ENCODE results near the gene RXRB.

RXRB gene

GRCh38 chr6:33181141-33181540, 19.3 kb downstream of the RXRB start:
- no peaks in the 10 kb centered on the region for H3K9me3 ChIP-seq (ENCODE audit: low read length)
- H3K9ac ChIP-seq (ENCODE audit: low read length), result no peak overlapping the region
- H3K4me1 ChIP-seq (ENCODE audit: insufficient read depth, low read length), result no peaks in the 10 kb centered on the region

GRCh38 chr6:33178755-33179475, 21.6 kb downstream of the RXRB start:
- Histone ChIP-seq H3K4me1 (ENCODE audit: insufficient read depth, low read length) (no peaks in the 10 kb centered on the region), H3K27me3 (ENCODE audit: control insufficient read depth in 1 of 2, insufficient read depth in 2 of 2, low read length in 2 of 2) (no peaks in the 10 kb centered on the region)

More at GRCh38 chr6:33181141-33181540, 19.3 kb downstream of the RXRB start:
- H3K27me3 ChIP-seq (ENCODE audit: control insufficient read depth in 1 of 2, insufficient read depth in 2 of 2, low read length in 2 of 2), result peaks cover 0 to 11% of the 10 kb centered on the region in 2 donors
- H3K27ac ChIP-seq (ENCODE audit: low read depth, low read length), result no peak overlapping the region
- no peaks in the 10 kb centered on the region for H3K36me3 ChIP-seq (ENCODE audit: insufficient read depth, low read length)
- H3K4me3 ChIP-seq (ENCODE audit: low read depth in 1 of 2, low read length in 2 of 2), result no peak overlapping the region

GRCh38 chr6:33177552-33178446, 22.7 kb downstream of the RXRB start:
- Histone ChIP-seq H3K27me3 (ENCODE audit: control insufficient read depth in 1 of 2, insufficient read depth in 2 of 2, low read length in 2 of 2) (no peaks in the 10 kb centered on the region), H3K4me3 (ENCODE audit: low read depth in 1 of 2, low read length in 2 of 2) (no peak overlapping the region), H3K4me1 (ENCODE audit: insufficient read depth, low read length) (no peaks in the 10 kb centered on the region), H3K27ac (ENCODE audit: low read depth, low read length) (no peak overlapping the region), H3K36me3 (ENCODE audit: insufficient read depth, low read length) (no peaks in the 10 kb centered on the region), H3K9ac (ENCODE audit: low read length) (no peak overlapping the region), H3K9me3 (ENCODE audit: low read length) (no peaks in the 10 kb centered on the region)

More at GRCh38 chr6:33178755-33179475, 21.6 kb downstream of the RXRB start:
- no peak overlapping the region for H3K4me3 ChIP-seq (ENCODE audit: low read depth in 1 of 2, low read length in 2 of 2)
- no peaks in the 10 kb centered on the region for H3K9me3 ChIP-seq (ENCODE audit: low read length)
- no peaks in the 10 kb centered on the region for H3K36me3 ChIP-seq (ENCODE audit: insufficient read depth, low read length)
- H3K9ac ChIP-seq (ENCODE audit: low read length), result no peak overlapping the region
- H3K27ac ChIP-seq (ENCODE audit: low read depth, low read length), result no peak overlapping the region

- Histone ChIP-seq H3K9me3 (ENCODE audit: low read length) (no peaks in the 10 kb centered on the region), H3K36me3 (ENCODE audit: insufficient read depth, low read length) (no peaks in the 10 kb centered on the region), H3K4me3 (ENCODE audit: low read depth in 1 of 2, low read length in 2 of 2) (no peak overlapping the region), H3K27ac (ENCODE audit: low read depth, low read length) (no peak overlapping the region), H3K9ac (ENCODE audit: low read length) (no peak overlapping the region), H3K4me1 (ENCODE audit: insufficient read depth, low read length) (no peaks in the 10 kb centered on the region), H3K27me3 (ENCODE audit: control insufficient read depth in 1 of 2, insufficient read depth in 2 of 2, low read length in 2 of 2) (no peaks in the 10 kb centered on the region)
These were observed 23.6 kb downstream of the RXRB start for GRCh38 chr6:33176906-33177305.

GRCh38 chr6:33175436-33176069, 24.9 kb downstream of the RXRB start:
- no peak overlapping the region for H3K9ac ChIP-seq (ENCODE audit: low read length)
- no peaks in the 10 kb centered on the region for H3K4me1 ChIP-seq (ENCODE audit: insufficient read depth, low read length)
- H3K36me3 ChIP-seq (ENCODE audit: insufficient read depth, low read length), result no peaks in the 10 kb centered on the region
- H3K4me3 ChIP-seq (ENCODE audit: low read depth in 1 of 2, low read length in 2 of 2), result no peak overlapping the region
- H3K27me3 ChIP-seq (ENCODE audit: control insufficient read depth in 1 of 2, insufficient read depth in 2 of 2, low read length in 2 of 2), result no peaks in the 10 kb centered on the region
- no peak overlapping the region for H3K27ac ChIP-seq (ENCODE audit: low read depth, low read length)
- H3K9me3 ChIP-seq (ENCODE audit: low read length), result no peaks in the 10 kb centered on the region

- no peak overlapping the region for H3K4me3 ChIP-seq (ENCODE audit: low read depth in 1 of 2, low read length in 2 of 2)
- H3K27ac ChIP-seq (ENCODE audit: low read depth, low read length), result no peak overlapping the region
- no peaks in the 10 kb centered on the region for H3K4me1 ChIP-seq (ENCODE audit: insufficient read depth, low read length)
- H3K9ac ChIP-seq (ENCODE audit: low read length), result no peak overlapping the region
- no peaks in the 10 kb centered on the region for H3K27me3 ChIP-seq (ENCODE audit: control insufficient read depth in 1 of 2, insufficient read depth in 2 of 2, low read length in 2 of 2)
- no peaks in the 10 kb centered on the region for H3K9me3 ChIP-seq (ENCODE audit: low read length)
- H3K36me3 ChIP-seq (ENCODE audit: insufficient read depth, low read length), result no peaks in the 10 kb centered on the region
These were observed 25.7 kb downstream of the RXRB start for GRCh38 chr6:33174784-33175183.

- no peak overlapping the region for H3K9ac ChIP-seq (ENCODE audit: low read length)
- H3K4me3 ChIP-seq (ENCODE audit: low read depth in 1 of 2, low read length in 2 of 2), result no peak overlapping the region
- H3K27ac ChIP-seq (ENCODE audit: low read depth, low read length), result no peak overlapping the region
- no peaks in the 10 kb centered on the region for H3K9me3 ChIP-seq (ENCODE audit: low read length)
- H3K27me3 ChIP-seq (ENCODE audit: control insufficient read depth in 1 of 2, insufficient read depth in 2 of 2, low read length in 2 of 2), result no peaks in the 10 kb centered on the region
- H3K4me1 ChIP-seq (ENCODE audit: insufficient read depth, low read length), result no peaks in the 10 kb centered on the region
- no peaks in the 10 kb centered on the region for H3K36me3 ChIP-seq (ENCODE audit: insufficient read depth, low read length)
These were observed 26.8 kb downstream of the RXRB start for GRCh38 chr6:33173535-33174180.

GRCh38 chr6:33172688-33173534, 27.6 kb downstream of the RXRB start:
- no peaks in the 10 kb centered on the region for H3K27me3 ChIP-seq (ENCODE audit: control insufficient read depth in 1 of 2, insufficient read depth in 2 of 2, low read length in 2 of 2)
- H3K27ac ChIP-seq (ENCODE audit: low read depth, low read length), result no peak overlapping the region
- no peak overlapping the region for H3K4me3 ChIP-seq (ENCODE audit: low read depth in 1 of 2, low read length in 2 of 2)
- H3K9me3 ChIP-seq (ENCODE audit: low read length), result no peaks in the 10 kb centered on the region
- H3K4me1 ChIP-seq (ENCODE audit: insufficient read depth, low read length), result no peaks in the 10 kb centered on the region
- H3K36me3 ChIP-seq (ENCODE audit: insufficient read depth, low read length), result no peaks in the 10 kb centered on the region
- H3K9ac ChIP-seq (ENCODE audit: low read length), result no peak overlapping the region

GRCh38 chr6:33171880-33172687, 28.4 kb downstream of the RXRB start:
- H3K27me3 ChIP-seq (ENCODE audit: control insufficient read depth in 1 of 2, insufficient read depth in 2 of 2, low read length in 2 of 2), result no peaks in the 10 kb centered on the region
- no peak overlapping the region for H3K27ac ChIP-seq (ENCODE audit: low read depth, low read length)
- H3K9ac ChIP-seq (ENCODE audit: low read length), result no peak overlapping the region
- no peak overlapping the region for H3K4me3 ChIP-seq (ENCODE audit: low read depth in 1 of 2, low read length in 2 of 2)
- no peaks in the 10 kb centered on the region for H3K9me3 ChIP-seq (ENCODE audit: low read length)
- no peaks in the 10 kb centered on the region for H3K36me3 ChIP-seq (ENCODE audit: insufficient read depth, low read length)
- no peaks in the 10 kb centered on the region for H3K4me1 ChIP-seq (ENCODE audit: insufficient read depth, low read length)

Measured in muscle layer of colon (tissue), 2 donors.